WTC11 (cell line): ENCODE measurements around the gene PDE1C. TPM values are rescaled to one million over a fixed set of nuclear protein-coding genes. Genes with fewer than 3 reads are reported as not detected.

Source experiments
- ATAC-seq: fragments of 200-7000 bp; cut with Tn5 transposase; 2 replicates; pipeline ENCODE4 v1.10.0; 2021; ENCODE audit warnings: mild to moderate bottlenecking, moderate library complexity
- CTCF ChIA-PET: fragments of 300-600 bp; sonication (Branson Sonifier 250); formaldehyde crosslinking; loops from one replicate; lab custom pipeline; 2021; ENCODE audit warnings: antibody characterized with exemption; lab: Charles Lee
- POLR2A ChIA-PET: fragments of 350-600 bp; sonication (Branson Sonifier 250); formaldehyde crosslinking; loops from one replicate; lab custom pipeline; 2021; ENCODE audit warnings: antibody characterized with exemption; lab: Charles Lee
- DNase-seq: peaks from one replicate; pipeline ENCODE4 v3.0.0; 2021; ENCODE audit warnings: low spot score
- H3K27ac Mint-ChIP-seq: 2 replicates; pipeline ENCODE4 v1.8.0; 2021; ENCODE audit warnings: mixed read lengths
- H3K27me3 Mint-ChIP-seq: 2 replicates; pipeline ENCODE4 v1.8.0; 2021; ENCODE audit warnings: low read depth, mild to moderate bottlenecking, moderate library complexity, mixed read lengths
- H3K36me3 Mint-ChIP-seq: 2 replicates; pipeline ENCODE4 v1.8.0; 2021; ENCODE audit warnings: mixed read lengths
- H3K4me1 Mint-ChIP-seq: 2 replicates; pipeline ENCODE4 v1.8.0; 2022; ENCODE audit warnings: mixed read lengths
- H3K4me3 Mint-ChIP-seq: 2 replicates; pipeline ENCODE4 v1.8.0; 2021; ENCODE audit warnings: mild to moderate bottlenecking, moderate library complexity, mixed read lengths
- H3K9me3 Mint-ChIP-seq: 2 replicates; pipeline ENCODE4 v1.8.0; 2021; ENCODE audit warnings: mixed read lengths
- E2F4 ChIP-seq: sonication (generic); formaldehyde crosslinking; IDR thresholded peaks from 2 replicates; pipeline ENCODE4 v1.8.1; 2022; ENCODE audit warnings: low read depth, mild to moderate bottlenecking, moderate library complexity, missing genetic modification reagents, borderline replicate concordance
- FOXJ3 ChIP-seq: sonication (generic); formaldehyde crosslinking; IDR thresholded peaks from 2 replicates; pipeline ENCODE4 v1.9.0; 2021; ENCODE audit warnings: missing genetic modification reagents, mild to moderate bottlenecking, borderline replicate concordance
- GRHL2 ChIP-seq: fragments of 250-450 bp; sonication (Bioruptor Pico); IDR thresholded peaks from 2 replicates; pipeline ENCODE4 v1.8.0; 2022; ENCODE audit warnings: mild to moderate bottlenecking, moderate library complexity; ENCODE audit not compliant: insufficient replicate concordance, severe bottlenecking
- HMGA2 ChIP-seq: fragments of 250-450 bp; sonication (Bioruptor Pico); IDR thresholded peaks from 2 replicates; pipeline ENCODE4 v1.4.0; 2021; ENCODE audit warnings: mild to moderate bottlenecking, moderate library complexity
- IRF2 ChIP-seq: sonication (generic); formaldehyde crosslinking; IDR thresholded peaks from 2 replicates; pipeline ENCODE4 v1.8.0; 2022; ENCODE audit warnings: low read depth, missing genetic modification reagents, borderline replicate concordance
- JAZF1 ChIP-seq: fragments of 250-450 bp; sonication (Bioruptor Pico); IDR thresholded peaks from 2 replicates; pipeline ENCODE4 v1.9.0; 2021; ENCODE audit warnings: moderate library complexity, mild to moderate bottlenecking, inconsistent platforms
- JUN ChIP-seq: sonication (generic); formaldehyde crosslinking; IDR thresholded peaks from 2 replicates; pipeline ENCODE4 v1.8.0; 2023; ENCODE audit warnings: mild to moderate bottlenecking, missing genetic modification reagents
- NFATC4 ChIP-seq: fragments of 250-450 bp; sonication (Bioruptor Pico); IDR thresholded peaks from 2 replicates; pipeline ENCODE4 v1.9.0; 2021; ENCODE audit warnings: mild to moderate bottlenecking
- NFYB ChIP-seq: sonication (generic); formaldehyde crosslinking; conservative IDR thresholded peaks from 2 replicates; pipeline ENCODE4 v1.8.0; 2022; ENCODE audit warnings: low read depth, missing genetic modification reagents
- SMAD3 ChIP-seq: sonication (generic); formaldehyde crosslinking; IDR thresholded peaks from 2 replicates; pipeline ENCODE4 v1.8.0; 2022; ENCODE audit warnings: missing genetic modification reagents, mild to moderate bottlenecking, borderline replicate concordance
- SMAD4 ChIP-seq: sonication (generic); formaldehyde crosslinking; IDR thresholded peaks from 2 replicates; pipeline ENCODE4 v1.8.0; 2022; ENCODE audit warnings: mild to moderate bottlenecking, missing genetic modification reagents
- TEAD4 ChIP-seq: sonication (generic); formaldehyde crosslinking; IDR thresholded peaks from 2 replicates; pipeline ENCODE4 v1.8.0; 2022; ENCODE audit warnings: mild to moderate bottlenecking, missing genetic modification reagents
- ZBTB21 ChIP-seq: sonication (generic); formaldehyde crosslinking; IDR thresholded peaks from 2 replicates; pipeline ENCODE4 v1.8.1; 2023; ENCODE audit warnings: mild to moderate bottlenecking, missing genetic modification reagents, borderline replicate concordance
- ZNF396 ChIP-seq: fragments of 250-450 bp; sonication (Bioruptor Pico); IDR thresholded peaks from 2 replicates; pipeline ENCODE4 v1.8.0; 2021; ENCODE audit warnings: mild to moderate bottlenecking, moderate library complexity, borderline replicate concordance
- ZNF416 ChIP-seq: fragments of 250-450 bp; sonication (Bioruptor Pico); IDR thresholded peaks from 2 replicates; pipeline ENCODE4 v1.9.0; 2021; ENCODE audit warnings: mild to moderate bottlenecking, inconsistent platforms
- ZNF423 ChIP-seq: fragments of 250-450 bp; sonication (Bioruptor Pico); IDR thresholded peaks from 2 replicates; pipeline ENCODE4 v2.1.2; 2022; ENCODE audit warnings: mild to moderate bottlenecking, moderate library complexity
- ZNF512 ChIP-seq: sonication (generic); formaldehyde crosslinking; IDR thresholded peaks from 2 replicates; pipeline ENCODE4 v1.8.1; 2022; ENCODE audit warnings: missing genetic modification reagents, borderline replicate concordance
- ZNF532 ChIP-seq: fragments of 250-450 bp; sonication (Bioruptor Pico); IDR thresholded peaks from 2 replicates; pipeline ENCODE4 v1.9.0; 2021; ENCODE audit warnings: mild to moderate bottlenecking, borderline replicate concordance
- ZNF671 ChIP-seq: fragments of 250-450 bp; sonication (Bioruptor Pico); IDR thresholded peaks from 2 replicates; pipeline ENCODE4 v1.8.0; 2021; ENCODE audit warnings: mild to moderate bottlenecking
- total RNA-seq: library from RNA; stranded (reverse); gene quantifications from 3 replicates; pipeline ENCODE4 v1.2.3, GENCODE V29; 2021
- TF ChIP-seq, protein P1 (sequence below): sonication (generic); formaldehyde crosslinking; IDR thresholded peaks from 2 replicates; pipeline ENCODE4 v1.8.1; 2023; ENCODE audit warnings: mild to moderate bottlenecking, missing genetic modification reagents
- TF ChIP-seq, protein P2 (sequence below): sonication (generic); formaldehyde crosslinking; IDR thresholded peaks from 2 replicates; pipeline ENCODE4 v1.8.1; 2022; ENCODE audit warnings: mild to moderate bottlenecking, missing genetic modification reagents, moderate library complexity, borderline replicate concordance
- TF ChIP-seq, protein P3 (sequence below): sonication (generic); formaldehyde crosslinking; IDR thresholded peaks from 2 replicates; pipeline ENCODE4 v1.8.0; 2023; ENCODE audit warnings: missing genetic modification reagents
- TF ChIP-seq, protein P4 (sequence below): sonication (generic); formaldehyde crosslinking; IDR thresholded peaks from 2 replicates; pipeline ENCODE4 v1.8.0; 2022; ENCODE audit warnings: mild to moderate bottlenecking, missing genetic modification reagents
- TF ChIP-seq, protein P5 (sequence below): sonication (generic); formaldehyde crosslinking; IDR thresholded peaks from 2 replicates; pipeline ENCODE4 v1.8.0; 2022; ENCODE audit warnings: mild to moderate bottlenecking, missing genetic modification reagents
- TF ChIP-seq, protein P6 (sequence below): sonication (generic); formaldehyde crosslinking; IDR thresholded peaks from 2 replicates; pipeline ENCODE4 v1.8.0; 2022; ENCODE audit warnings: mild to moderate bottlenecking, missing genetic modification reagents

The PDE1C gene
- total RNA-seq, 1 experiment from 2014 or later: 0.55 TPM

- POLR2A ChIA-PET: no interaction called here
Measured at GRCh38 chr7:31991846-31992245, 78.4 kb downstream of the PDE1C start.

GRCh38 chr7:31991406-31991805, 78.8 kb downstream of the PDE1C start:
- no peak overlapping the region for H3K27ac Mint-ChIP-seq
- ATAC-seq (no peak), DNase-seq (no peak)
- no peaks in the 10 kb centered on the region for H3K9me3 Mint-ChIP-seq
- peaks cover 78% of the 10 kb centered on the region for H3K27me3 Mint-ChIP-seq
- H3K4me3 Mint-ChIP-seq: no peak overlapping the region
- no peaks in the 10 kb centered on the region for H3K36me3 Mint-ChIP-seq
- CTCF ChIA-PET: no interaction called here
- POLR2A ChIA-PET: no interaction called here
- H3K4me1 Mint-ChIP-seq: peaks cover 4% of the 10 kb centered on the region; the same call in 1 of the 2 replicates
- TF ChIP-seq SMAD3 (CRISPR knock-in tag) (no peak), ZNF416 (CRISPR knock-in tag) (no peak), FOXJ3 (CRISPR knock-in tag) (no peak), HMGA2 (CRISPR knock-in tag) (no peak), GRHL2 (no peak), ZNF532 (no peak), ZBTB21 (CRISPR knock-in tag) (no peak), ZNF512 (no peak), SMAD4 (no peak), JUN (no peak), E2F4 (CRISPR knock-in tag) (no peak), ZNF423 (CRISPR knock-in tag) (no peak), ZNF671 (CRISPR knock-in tag) (no peak)
- TF ChIP-seq, protein P1, sequence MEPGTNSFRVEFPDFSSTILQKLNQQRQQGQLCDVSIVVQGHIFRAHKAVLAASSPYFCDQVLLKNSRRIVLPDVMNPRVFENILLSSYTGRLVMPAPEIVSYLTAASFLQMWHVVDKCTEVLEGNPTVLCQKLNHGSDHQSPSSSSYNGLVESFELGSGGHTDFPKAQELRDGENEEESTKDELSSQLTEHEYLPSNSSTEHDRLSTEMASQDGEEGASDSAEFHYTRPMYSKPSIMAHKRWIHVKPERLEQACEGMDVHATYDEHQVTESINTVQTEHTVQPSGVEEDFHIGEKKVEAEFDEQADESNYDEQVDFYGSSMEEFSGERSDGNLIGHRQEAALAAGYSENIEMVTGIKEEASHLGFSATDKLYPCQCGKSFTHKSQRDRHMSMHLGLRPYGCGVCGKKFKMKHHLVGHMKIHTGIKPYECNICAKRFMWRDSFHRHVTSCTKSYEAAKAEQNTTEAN (CRISPR knock-in tag): no peak
- TF ChIP-seq, protein P2, sequence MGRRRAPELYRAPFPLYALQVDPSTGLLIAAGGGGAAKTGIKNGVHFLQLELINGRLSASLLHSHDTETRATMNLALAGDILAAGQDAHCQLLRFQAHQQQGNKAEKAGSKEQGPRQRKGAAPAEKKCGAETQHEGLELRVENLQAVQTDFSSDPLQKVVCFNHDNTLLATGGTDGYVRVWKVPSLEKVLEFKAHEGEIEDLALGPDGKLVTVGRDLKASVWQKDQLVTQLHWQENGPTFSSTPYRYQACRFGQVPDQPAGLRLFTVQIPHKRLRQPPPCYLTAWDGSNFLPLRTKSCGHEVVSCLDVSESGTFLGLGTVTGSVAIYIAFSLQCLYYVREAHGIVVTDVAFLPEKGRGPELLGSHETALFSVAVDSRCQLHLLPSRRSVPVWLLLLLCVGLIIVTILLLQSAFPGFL (CRISPR knock-in tag): no peak
- TF ChIP-seq, protein P3, sequence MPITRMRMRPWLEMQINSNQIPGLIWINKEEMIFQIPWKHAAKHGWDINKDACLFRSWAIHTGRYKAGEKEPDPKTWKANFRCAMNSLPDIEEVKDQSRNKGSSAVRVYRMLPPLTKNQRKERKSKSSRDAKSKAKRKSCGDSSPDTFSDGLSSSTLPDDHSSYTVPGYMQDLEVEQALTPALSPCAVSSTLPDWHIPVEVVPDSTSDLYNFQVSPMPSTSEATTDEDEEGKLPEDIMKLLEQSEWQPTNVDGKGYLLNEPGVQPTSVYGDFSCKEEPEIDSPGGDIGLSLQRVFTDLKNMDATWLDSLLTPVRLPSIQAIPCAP (CRISPR knock-in tag): no peak

More at GRCh38 chr7:31991846-31992245, 78.4 kb downstream of the PDE1C start:
- CTCF ChIA-PET: no interaction called here
- no peak for TF ChIP-seq SMAD4
- no peak for TF ChIP-seq JAZF1 (CRISPR knock-in tag)
- no peak for TF ChIP-seq TEAD4 (CRISPR knock-in tag)
- no peak for TF ChIP-seq NFATC4 (CRISPR knock-in tag)
- no peak for TF ChIP-seq NFYB (CRISPR knock-in tag)
- TF ChIP-seq ZNF396: no peak
- TF ChIP-seq IRF2 (CRISPR knock-in tag): no peak
- TF ChIP-seq, protein P4, sequence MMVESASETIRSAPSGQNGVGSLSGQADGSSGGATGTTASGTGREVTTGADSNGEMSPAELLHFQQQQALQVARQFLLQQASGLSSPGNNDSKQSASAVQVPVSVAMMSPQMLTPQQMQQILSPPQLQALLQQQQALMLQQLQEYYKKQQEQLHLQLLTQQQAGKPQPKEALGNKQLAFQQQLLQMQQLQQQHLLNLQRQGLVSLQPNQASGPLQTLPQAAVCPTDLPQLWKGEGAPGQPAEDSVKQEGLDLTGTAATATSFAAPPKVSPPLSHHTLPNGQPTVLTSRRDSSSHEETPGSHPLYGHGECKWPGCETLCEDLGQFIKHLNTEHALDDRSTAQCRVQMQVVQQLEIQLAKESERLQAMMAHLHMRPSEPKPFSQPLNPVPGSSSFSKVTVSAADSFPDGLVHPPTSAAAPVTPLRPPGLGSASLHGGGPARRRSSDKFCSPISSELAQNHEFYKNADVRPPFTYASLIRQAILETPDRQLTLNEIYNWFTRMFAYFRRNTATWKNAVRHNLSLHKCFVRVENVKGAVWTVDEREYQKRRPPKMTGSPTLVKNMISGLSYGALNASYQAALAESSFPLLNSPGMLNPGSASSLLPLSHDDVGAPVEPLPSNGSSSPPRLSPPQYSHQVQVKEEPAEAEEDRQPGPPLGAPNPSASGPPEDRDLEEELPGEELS: no peak
- TF ChIP-seq, protein P5, sequence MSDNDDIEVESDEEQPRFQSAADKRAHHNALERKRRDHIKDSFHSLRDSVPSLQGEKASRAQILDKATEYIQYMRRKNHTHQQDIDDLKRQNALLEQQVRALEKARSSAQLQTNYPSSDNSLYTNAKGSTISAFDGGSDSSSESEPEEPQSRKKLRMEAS (CRISPR knock-in tag): no peak
- TF ChIP-seq, protein P6, sequence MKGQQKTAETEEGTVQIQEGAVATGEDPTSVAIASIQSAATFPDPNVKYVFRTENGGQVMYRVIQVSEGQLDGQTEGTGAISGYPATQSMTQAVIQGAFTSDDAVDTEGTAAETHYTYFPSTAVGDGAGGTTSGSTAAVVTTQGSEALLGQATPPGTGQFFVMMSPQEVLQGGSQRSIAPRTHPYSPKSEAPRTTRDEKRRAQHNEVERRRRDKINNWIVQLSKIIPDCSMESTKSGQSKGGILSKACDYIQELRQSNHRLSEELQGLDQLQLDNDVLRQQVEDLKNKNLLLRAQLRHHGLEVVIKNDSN (CRISPR knock-in tag): no peak
- TF ChIP-seq, all 79 proteins: peak for 0
- Mint-ChIP-seq H3K4me1 (peaks cover 4% of the 10 kb centered on the region; the same call in 1 of the 2 replicates), H3K27me3 (peaks cover 73% of the 10 kb centered on the region), H3K4me3 (no peak overlapping the region), H3K9me3 (no peaks in the 10 kb centered on the region), H3K36me3 (no peaks in the 10 kb centered on the region), H3K27ac (no peak overlapping the region)
- ATAC-seq (no peak), DNase-seq (no peak)
